Dermis lymphatic vessel endothelial cell (primary cell): Measurements from ENCODE around the gene FSD1. TPM values are rescaled to one million over a fixed set of nuclear protein-coding genes. Genes with fewer than 3 reads are reported as not detected.

Source experiments
- total RNA-seq: library from RNA; depleted of rRNA; stranded (reverse); fragments of >200 nt; gene quantifications from 2 replicates; pipeline ENCODE4 v1.2.1, GENCODE V29; 2014

Gene FSD1
- total RNA-seq, result 2.4 and 2.6 TPM in 2 replicates

GRCh38 chr19:4304538-4305256 is at the start of gene FSD1:
TSS of gene FSD1 (plus strand) at chr19:4304598. CDS start at chr19:4304747, 149 bp downstream.

GRCh38 chr19:4278419-4279266 is 25.8 kb upstream of the FSD1 start, which contains the start of gene SHD:
TSS of gene SHD (plus strand) at chr19:4279266. CDS start at chr19:4280064, 798 bp downstream.

GRCh38 chr19:4302243-4302640 is 2.2 kb upstream of the FSD1 start, which contains the start of gene TMIGD2:
TSS of gene TMIGD2 (minus strand) at chr19:4302389. CDS start at chr19:4302385, 4 bp downstream.

GRCh38 chr19:4338441-4339355 is 34.3 kb downstream of the FSD1 start, which contains the start of gene STAP2:
TSS of gene STAP2 (minus strand) at chr19:4338827. CDS start at chr19:4338753, 74 bp downstream.

GRCh38 chr19:4343370-4344307 is 39.2 kb downstream of the FSD1 start, which contains the start of gene MPND:
TSS of gene MPND (plus strand) at chr19:4343562. CDS start at chr19:4343594, 32 bp downstream.

Other genes with a start within 250 kb of the FSD1 start
- gene ZBTB7A, start 237.7 kb upstream of the FSD1 start, total RNA-seq, result 9.1 and 10.3 TPM in 2 replicates
- gene MAP2K2, start 180.5 kb upstream of the FSD1 start, total RNA-seq, result 114 and 121 TPM in 2 replicates
- gene CREB3L3, start 151.0 kb upstream of the FSD1 start, total RNA-seq, result not detected in 2 replicates
- 6.1 and 9.0 TPM in 2 replicates for gene SIRT6, start 122.0 kb upstream of the FSD1 start, total RNA-seq
- gene ANKRD24, start 121.9 kb upstream of the FSD1 start, total RNA-seq, result 0.11 and 0.17 TPM in 2 replicates
- gene EBI3, start 75.1 kb upstream of the FSD1 start, total RNA-seq, result 0.09 and 0.54 TPM in 2 replicates
- gene YJU2, start 57.5 kb upstream of the FSD1 start, total RNA-seq, result 17.4 and 17.6 TPM in 2 replicates
- not detected in 2 replicates for gene SHD, start 25.3 kb upstream of the FSD1 start, total RNA-seq
- not detected in 2 replicates for gene TMIGD2, start 2.2 kb upstream of the FSD1 start, total RNA-seq
- gene STAP2, start 34.2 kb downstream of the FSD1 start, total RNA-seq, result 32.1 and 36.4 TPM in 2 replicates
- 5.8 and 8.9 TPM in 2 replicates for gene MPND, start 39.0 kb downstream of the FSD1 start, total RNA-seq
- gene SH3GL1, start 95.9 kb downstream of the FSD1 start, total RNA-seq, result 41.2 and 83.9 TPM in 2 replicates
- gene CHAF1A, start 98.0 kb downstream of the FSD1 start, total RNA-seq, result 3.4 and 3.7 TPM in 2 replicates
- 75.3 and 97.5 TPM in 2 replicates for gene UBXN6, start 153.2 kb downstream of the FSD1 start, total RNA-seq
- gene HDGFL2, start 167.7 kb downstream of the FSD1 start, total RNA-seq, result 43.0 and 45.8 TPM in 2 replicates
- gene PLIN4, start 213.9 kb downstream of the FSD1 start, total RNA-seq, result 1.1 and 1.5 TPM in 2 replicates
- gene PLIN5, start 230.6 kb downstream of the FSD1 start, total RNA-seq, result 23.5 and 27.5 TPM in 2 replicates
- gene LRG1, start 235.4 kb downstream of the FSD1 start, total RNA-seq, result 0.95 and 2.4 TPM in 2 replicates